Liver (tissue), 3 donors: ENCODE results near the gene C2CD4D.

Source experiments
- RAD21 ChIP-seq, 2 donors: IDR thresholded peaks; 2 replicates each; pipeline ENCODE4 v1.6.1; 2016; ENCODE audit warnings: antibody characterized with exemption in 2 of 2, mild to moderate bottlenecking in 2 of 2
- YY1 ChIP-seq: IDR thresholded peaks from 2 replicates; pipeline ENCODE4 v1.6.1; 2016; ENCODE audit warnings: antibody characterized with exemption, mild to moderate bottlenecking
- TF ChIP-seq, protein P1 (sequence below): IDR thresholded peaks from 2 replicates; pipeline ENCODE4 v1.6.1; 2016; ENCODE audit warnings: antibody characterized with exemption
- TF ChIP-seq, protein P2 (sequence below): fragments of 150-350 bp; IDR thresholded peaks from 2 replicates; pipeline ENCODE4 v1.5.1; 2017; ENCODE audit warnings: improper control_type of control experiment, low read depth, low read length; ENCODE audit not compliant: missing input control
- donor health status: healthy.
- donor health status: healthy.

DNA sequence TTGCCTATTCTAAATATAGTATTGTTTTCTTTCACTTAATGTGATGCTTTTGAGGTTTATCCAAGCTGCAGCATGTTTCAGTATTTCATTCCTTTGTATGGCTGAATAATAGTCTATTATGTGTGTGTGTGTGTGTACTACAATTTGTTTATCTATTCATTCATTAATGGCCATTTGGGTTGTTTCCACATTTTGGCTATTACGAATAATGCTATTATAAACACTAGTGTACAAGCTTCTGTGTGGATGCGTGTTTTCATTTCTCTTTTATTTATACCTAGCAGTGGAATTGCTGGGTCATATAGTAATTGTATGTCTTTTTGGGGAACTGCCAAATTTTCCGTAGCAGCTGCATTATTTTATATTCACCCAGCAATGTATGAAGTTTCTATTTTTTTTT lies 28.9 kb upstream of the C2CD4D start:
- TF ChIP-seq, protein P1, sequence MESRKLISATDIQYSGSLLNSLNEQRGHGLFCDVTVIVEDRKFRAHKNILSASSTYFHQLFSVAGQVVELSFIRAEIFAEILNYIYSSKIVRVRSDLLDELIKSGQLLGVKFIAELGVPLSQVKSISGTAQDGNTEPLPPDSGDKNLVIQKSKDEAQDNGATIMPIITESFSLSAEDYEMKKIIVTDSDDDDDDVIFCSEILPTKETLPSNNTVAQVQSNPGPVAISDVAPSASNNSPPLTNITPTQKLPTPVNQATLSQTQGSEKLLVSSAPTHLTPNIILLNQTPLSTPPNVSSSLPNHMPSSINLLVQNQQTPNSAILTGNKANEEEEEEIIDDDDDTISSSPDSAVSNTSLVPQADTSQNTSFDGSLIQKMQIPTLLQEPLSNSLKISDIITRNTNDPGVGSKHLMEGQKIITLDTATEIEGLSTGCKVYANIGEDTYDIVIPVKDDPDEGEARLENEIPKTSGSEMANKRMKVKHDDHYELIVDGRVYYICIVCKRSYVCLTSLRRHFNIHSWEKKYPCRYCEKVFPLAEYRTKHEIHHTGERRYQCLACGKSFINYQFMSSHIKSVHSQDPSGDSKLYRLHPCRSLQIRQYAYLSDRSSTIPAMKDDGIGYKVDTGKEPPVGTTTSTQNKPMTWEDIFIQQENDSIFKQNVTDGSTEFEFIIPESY, result no peak
- TF ChIP-seq, protein P2, sequence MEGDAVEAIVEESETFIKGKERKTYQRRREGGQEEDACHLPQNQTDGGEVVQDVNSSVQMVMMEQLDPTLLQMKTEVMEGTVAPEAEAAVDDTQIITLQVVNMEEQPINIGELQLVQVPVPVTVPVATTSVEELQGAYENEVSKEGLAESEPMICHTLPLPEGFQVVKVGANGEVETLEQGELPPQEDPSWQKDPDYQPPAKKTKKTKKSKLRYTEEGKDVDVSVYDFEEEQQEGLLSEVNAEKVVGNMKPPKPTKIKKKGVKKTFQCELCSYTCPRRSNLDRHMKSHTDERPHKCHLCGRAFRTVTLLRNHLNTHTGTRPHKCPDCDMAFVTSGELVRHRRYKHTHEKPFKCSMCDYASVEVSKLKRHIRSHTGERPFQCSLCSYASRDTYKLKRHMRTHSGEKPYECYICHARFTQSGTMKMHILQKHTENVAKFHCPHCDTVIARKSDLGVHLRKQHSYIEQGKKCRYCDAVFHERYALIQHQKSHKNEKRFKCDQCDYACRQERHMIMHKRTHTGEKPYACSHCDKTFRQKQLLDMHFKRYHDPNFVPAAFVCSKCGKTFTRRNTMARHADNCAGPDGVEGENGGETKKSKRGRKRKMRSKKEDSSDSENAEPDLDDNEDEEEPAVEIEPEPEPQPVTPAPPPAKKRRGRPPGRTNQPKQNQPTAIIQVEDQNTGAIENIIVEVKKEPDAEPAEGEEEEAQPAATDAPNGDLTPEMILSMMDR, result no peak
- TF ChIP-seq RAD21 (IDR thresholded peaks at IDR 0.05) (no peak), YY1 (no peak)
